Measurements from ENCODE around the gene METTL22.

METTL22 gene

GRCh38 chr16:8589900-8590688 is 31.4 kb upstream of the METTL22 start, which contains the start of gene TMEM114:
TSS of gene TMEM114 (minus strand) at chr16:8590511. CDS start at chr16:8589838, 673 bp downstream.
- DNase-seq = no peak
- in situ Hi-C loops (cut with HindIII; ENCODE audit: low pct_ligation_motif_present, low pct_unique_long_range_greater_than_20kb, low sequenced_read_pairs) = no loop called here

GRCh38 chr16:8590811-8591210 is 30.7 kb upstream of the METTL22 start:
- in situ Hi-C loops (cut with HindIII; ENCODE audit: low pct_ligation_motif_present, low pct_unique_long_range_greater_than_20kb, low sequenced_read_pairs) = no loop called here
- no peak for DNase-seq

DNA sequence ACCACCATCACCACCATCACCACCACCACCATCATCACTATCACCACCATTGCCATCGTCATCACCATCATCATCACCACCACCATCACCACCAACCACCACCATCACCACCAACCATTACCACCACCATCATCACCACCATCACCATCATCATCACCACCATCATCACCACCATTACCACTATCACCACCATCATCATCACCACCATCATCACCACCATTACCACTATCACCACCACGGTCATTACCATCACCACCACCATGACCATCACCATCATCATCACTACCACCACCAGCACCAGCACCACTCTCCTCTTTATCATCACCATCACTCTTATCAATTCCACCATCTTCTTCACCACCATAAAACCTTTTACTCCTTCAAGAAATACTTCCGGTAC is 30.0 kb upstream of the METTL22 start:
- DNase-seq = no peak
- in situ Hi-C loops (cut with HindIII; ENCODE audit: low pct_ligation_motif_present, low pct_unique_long_range_greater_than_20kb, low sequenced_read_pairs) = no loop called here

- no peak for DNase-seq
- in situ Hi-C loops (cut with HindIII; ENCODE audit: low pct_ligation_motif_present, low pct_unique_long_range_greater_than_20kb, low sequenced_read_pairs) = no loop called here
Observed at GRCh38 chr16:8594149-8594666, 27.3 kb upstream of the METTL22 start.

DNA sequence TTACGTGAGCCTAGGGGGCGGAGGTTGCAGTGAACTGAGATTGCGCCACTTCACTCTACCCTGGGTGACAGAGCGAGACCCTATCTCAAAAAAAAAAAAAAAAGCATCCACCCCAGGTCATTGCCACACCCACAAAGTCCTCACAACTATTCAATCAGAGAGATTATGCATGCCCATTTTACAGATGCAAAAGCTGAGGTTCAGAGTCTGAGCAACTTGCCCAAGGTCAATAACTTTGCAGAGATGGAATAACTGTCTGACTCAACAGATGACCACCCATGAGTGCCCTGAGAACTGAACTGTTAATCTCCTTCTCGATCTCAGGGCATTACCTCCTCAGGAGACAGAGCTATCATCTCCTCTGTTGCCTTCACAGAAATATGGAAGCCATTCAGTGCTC is 25.7 kb upstream of the METTL22 start:
- DNase-seq = no peak
- in situ Hi-C loops (cut with HindIII; ENCODE audit: low pct_ligation_motif_present, low pct_unique_long_range_greater_than_20kb, low sequenced_read_pairs) = no loop called here

DNA sequence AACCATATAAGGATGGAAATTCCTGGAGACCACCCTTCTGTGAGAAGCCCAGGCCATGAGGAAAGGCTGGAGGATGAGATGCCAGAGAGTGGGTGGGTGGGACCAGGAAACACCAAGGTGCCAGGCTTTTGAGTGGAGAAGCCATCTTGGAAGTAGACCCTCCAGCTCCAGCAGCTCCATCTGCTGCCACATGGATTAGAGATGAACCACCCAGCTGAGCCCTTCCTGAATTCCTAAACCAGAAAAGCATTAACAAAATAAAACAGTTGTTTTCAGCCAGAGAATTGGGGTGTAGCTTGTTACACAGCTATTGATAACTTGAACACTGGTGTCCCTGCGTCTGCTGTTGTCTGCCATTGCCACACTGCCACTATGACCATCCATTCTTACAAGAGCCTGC is 24.9 kb upstream of the METTL22 start:
- in situ Hi-C loops (cut with HindIII; ENCODE audit: low pct_ligation_motif_present, low pct_unique_long_range_greater_than_20kb, low sequenced_read_pairs) = no loop called here
- DNase-seq = no peak

- DNase-seq = no peak
- in situ Hi-C loops (cut with HindIII; ENCODE audit: low pct_ligation_motif_present, low pct_unique_long_range_greater_than_20kb, low sequenced_read_pairs) = no loop called here
Observed at GRCh38 chr16:8600144-8600775, 21.2 kb upstream of the METTL22 start.

- in situ Hi-C loops (cut with HindIII; ENCODE audit: low pct_ligation_motif_present, low pct_unique_long_range_greater_than_20kb, low sequenced_read_pairs) = no loop called here
- DNase-seq = no peak
Observed at GRCh38 chr16:8605554-8605953, 15.9 kb upstream of the METTL22 start.

DNA sequence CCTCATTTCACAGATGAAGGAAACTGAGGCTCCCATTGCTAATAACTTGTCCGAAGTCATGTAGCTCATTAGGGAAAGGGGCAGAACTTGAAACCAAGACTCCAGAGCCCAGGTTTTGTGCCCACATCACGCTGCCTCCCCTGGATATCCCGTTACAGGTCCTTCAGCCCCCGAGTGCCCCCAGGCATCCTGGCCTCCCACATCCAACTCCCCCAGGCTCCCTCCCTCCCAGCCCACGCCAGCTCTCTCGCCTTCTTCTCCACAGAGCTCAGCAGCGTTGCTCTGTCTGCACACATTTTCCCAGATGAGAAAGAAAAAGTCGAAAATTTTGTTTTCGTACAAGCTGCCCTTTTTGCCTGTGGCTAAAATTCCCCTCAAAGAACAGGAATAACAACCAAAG is 14.3 kb upstream of the METTL22 start:
- in situ Hi-C loops (cut with HindIII; ENCODE audit: low pct_ligation_motif_present, low pct_unique_long_range_greater_than_20kb, low sequenced_read_pairs) = no loop called here

DNA sequence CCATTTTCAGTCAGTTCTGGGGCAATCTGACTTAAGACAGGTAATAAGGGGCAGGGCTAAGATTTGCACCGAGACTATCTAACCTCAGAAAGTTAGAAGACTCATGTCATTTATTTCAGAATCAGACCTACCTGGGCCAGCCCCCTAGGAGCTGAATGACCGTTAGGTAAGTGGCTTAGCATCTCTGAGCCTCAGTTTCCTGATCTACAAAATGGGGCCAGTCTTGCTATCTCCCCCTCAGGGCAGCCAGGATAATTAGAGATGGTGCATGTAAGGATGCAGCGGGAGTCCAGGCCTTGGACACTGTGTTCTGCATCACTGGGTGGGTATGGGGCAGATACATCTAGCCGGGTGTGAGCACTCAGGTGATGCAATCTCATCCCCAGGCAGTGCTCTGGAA is 10.4 kb upstream of the METTL22 start:
- in situ Hi-C loops (cut with HindIII; ENCODE audit: low pct_ligation_motif_present, low pct_unique_long_range_greater_than_20kb, low sequenced_read_pairs) = no loop called here
- DNase-seq = no peak

More for the DNA sequence above, 14.3 kb upstream of the METTL22 start:
- no peak for DNase-seq

DNA sequence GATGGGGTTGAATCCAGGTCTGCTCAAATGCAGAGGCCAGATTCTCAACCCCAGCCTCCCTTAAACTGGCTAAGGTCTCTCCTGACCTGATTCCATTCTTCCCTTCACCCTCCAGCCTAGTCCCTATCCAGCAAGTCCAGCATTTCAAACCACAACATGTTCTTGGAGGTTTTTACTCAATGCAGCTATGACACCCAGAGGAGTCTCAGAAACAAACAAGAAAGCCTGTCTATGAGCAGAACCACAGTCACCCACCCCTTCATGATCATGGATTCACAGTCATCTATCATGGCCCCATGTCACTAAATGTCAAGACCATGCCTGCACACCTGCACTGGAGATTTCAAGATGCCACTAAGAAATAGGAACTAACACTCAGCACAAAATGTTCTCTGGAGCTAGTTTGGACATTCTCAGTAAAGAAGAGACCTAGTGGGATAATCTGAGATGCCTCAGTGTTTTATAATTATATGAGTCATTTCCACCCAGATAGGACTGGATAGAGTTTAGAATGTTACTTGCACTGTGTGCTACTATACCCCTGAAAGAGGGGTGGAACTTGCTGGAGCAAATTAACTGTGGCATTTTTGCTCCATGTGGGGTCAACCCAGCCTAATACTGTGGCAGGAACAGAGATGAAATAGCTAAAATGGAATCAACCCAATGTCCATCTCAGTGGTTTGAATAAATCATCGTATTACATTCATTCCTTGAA is 9.5 kb upstream of the METTL22 start:
- in situ Hi-C loops (cut with HindIII; ENCODE audit: low pct_ligation_motif_present, low pct_unique_long_range_greater_than_20kb, low sequenced_read_pairs) = no loop called here
- no peak for DNase-seq

DNA sequence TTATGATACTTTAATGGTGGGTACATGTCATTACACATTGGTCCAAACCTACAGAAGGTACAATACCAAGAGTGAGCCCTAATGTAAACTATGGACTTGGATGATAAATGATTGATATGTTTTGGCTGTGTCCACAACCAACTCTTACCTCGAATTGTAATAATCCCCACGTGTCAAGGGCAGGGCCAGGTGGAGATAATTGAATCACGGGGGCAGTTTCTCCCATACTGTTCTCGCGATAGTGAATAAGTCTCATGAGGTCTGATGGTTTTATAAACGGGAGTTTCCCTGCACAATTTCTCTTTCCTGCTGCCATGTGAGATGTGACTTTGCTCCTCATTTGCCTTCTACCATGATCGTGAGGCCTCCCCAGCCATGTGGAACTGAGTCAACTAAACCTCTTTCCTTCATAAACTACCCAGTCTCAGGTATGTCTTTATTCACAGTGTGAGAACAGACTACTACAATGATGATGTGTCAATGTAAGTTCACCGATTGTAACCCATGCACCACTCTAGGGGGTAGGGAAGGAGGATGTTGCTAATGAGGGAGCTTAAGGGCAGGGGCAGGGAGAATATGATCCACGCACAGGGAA is 7.0 kb upstream of the METTL22 start:
- DNase-seq = no peak
- in situ Hi-C loops (cut with HindIII; ENCODE audit: low pct_ligation_motif_present, low pct_unique_long_range_greater_than_20kb, low sequenced_read_pairs) = no loop called here

DNA sequence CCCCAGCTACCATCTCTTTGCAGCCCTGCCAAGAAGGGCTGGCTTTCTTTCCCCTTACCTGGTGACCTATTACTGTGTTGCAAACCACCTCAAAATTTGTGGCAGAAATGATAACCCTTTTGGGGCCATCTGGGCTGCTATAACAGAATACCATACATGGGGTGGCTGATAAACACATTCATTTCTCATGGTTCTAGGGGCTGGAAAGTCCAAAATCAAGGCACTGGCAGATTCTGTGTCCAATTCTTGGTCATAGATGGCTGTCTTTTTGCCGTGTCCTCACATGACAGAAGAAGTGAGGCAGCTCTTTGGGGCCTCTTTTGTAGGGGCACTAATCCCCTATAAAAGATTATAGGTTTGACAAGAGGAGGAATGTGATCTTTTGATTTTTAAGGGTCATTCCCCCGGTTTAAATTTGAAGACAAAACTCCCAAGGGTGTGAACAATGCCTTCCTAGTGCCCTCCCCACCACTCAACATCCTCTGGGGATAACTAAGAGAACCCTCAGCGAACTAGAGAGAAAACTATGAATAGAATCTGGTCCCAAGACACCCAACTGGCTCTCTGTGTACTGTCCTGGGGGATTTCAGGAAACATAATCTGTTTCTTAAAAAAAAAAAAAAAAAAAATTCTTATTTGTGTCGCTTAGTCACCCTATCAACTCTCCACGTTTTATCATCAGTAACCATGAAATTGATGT is 1.7 kb upstream of the METTL22 start:
- no peak for DNase-seq
- in situ Hi-C loops (cut with HindIII; ENCODE audit: low pct_ligation_motif_present, low pct_unique_long_range_greater_than_20kb, low sequenced_read_pairs) = no loop called here

DNA sequence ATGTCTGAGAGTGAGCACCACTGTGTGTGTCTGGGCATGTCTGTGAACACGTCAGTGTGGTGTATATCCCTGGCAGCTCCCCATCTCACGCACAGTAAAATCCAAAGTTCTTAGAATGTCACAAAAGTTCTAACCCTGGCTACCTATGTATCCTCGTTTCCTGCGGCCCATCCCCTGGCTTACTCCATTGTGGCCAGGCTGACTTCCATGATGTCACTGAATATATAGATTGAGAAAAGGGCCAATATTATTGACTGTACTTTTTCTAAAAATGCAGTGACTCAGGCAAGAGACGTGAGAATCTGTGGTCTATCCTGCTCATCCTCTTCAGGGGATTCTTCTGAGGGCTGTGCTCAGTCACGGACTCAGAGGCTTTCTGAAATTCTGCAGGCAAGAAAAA is 963 bp upstream of the METTL22 start:
- in situ Hi-C loops (cut with HindIII; ENCODE audit: low pct_ligation_motif_present, low pct_unique_long_range_greater_than_20kb, low sequenced_read_pairs) = no loop called here
- DNase-seq = no peak

- no peak for DNase-seq
- in situ Hi-C loops (cut with HindIII; ENCODE audit: low pct_ligation_motif_present, low pct_unique_long_range_greater_than_20kb, low sequenced_read_pairs) = no loop called here
Observed at GRCh38 chr16:8621222-8621571, 301 bp upstream of the METTL22 start.

DNA sequence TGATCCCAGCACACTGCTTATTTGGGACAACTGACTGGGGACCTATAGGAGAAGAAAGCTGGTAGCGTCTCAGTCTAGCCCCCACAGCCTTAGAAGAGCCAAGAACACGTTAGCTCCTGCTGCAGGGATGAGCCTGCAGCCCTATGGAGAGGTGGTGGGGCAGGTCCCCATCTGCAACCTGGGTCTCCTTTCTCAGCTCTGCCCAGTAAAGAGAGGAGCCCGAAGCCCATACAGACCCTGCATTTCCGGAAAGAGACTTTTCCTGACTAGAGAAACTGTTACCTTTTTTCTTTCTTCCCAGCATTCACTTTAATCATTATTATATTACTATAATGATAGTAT is 788 bp downstream of the METTL22 start:
- DNase-seq = no peak
- in situ Hi-C loops (cut with HindIII; ENCODE audit: low pct_ligation_motif_present, low pct_unique_long_range_greater_than_20kb, low sequenced_read_pairs) = no loop called here

DNA sequence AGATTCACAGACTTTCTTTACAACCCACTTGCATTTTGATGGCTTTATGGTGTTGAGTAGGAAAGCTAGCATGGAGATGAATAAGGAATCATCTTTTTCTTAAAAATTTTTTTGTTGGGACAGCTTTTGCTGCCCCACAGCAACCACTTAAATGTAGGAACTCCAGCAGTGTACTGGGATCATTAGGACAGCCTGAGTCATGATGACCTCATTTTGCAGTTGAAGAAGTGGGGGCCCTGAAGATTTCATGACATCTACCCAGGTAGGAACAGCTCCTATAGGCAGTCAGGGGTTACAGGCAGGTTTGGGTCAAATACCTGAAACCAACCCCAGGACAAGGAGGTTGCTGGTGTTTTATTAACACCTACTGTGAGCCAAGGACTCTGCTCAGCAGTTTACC is 2.1 kb downstream of the METTL22 start:
- DNase-seq = peak; percentile 35
- in situ Hi-C loops (cut with HindIII; ENCODE audit: low pct_ligation_motif_present, low pct_unique_long_range_greater_than_20kb, low sequenced_read_pairs) = no loop called here

GRCh38 chr16:8625491-8626087 is 4.1 kb downstream of the METTL22 start:
- DNase-seq = no peak
- in situ Hi-C loops (cut with HindIII; ENCODE audit: low pct_ligation_motif_present, low pct_unique_long_range_greater_than_20kb, low sequenced_read_pairs) = no loop called here

Measured in ACHN (cell line).